C4-2B (cell line): Measurements from ENCODE around the gene MSTN.

Source experiments
- CTCF ChIP-seq: fragments of 450-650 bp; conservative IDR thresholded peaks from 2 replicates; pipeline ENCODE4 v1.5.1; 2017; ENCODE audit warnings: mild to moderate bottlenecking
- ZFX ChIP-seq: fragments of 450-650 bp; IDR thresholded peaks from 2 replicates; pipeline ENCODE4 v1.6.1; 2017

DNA sequence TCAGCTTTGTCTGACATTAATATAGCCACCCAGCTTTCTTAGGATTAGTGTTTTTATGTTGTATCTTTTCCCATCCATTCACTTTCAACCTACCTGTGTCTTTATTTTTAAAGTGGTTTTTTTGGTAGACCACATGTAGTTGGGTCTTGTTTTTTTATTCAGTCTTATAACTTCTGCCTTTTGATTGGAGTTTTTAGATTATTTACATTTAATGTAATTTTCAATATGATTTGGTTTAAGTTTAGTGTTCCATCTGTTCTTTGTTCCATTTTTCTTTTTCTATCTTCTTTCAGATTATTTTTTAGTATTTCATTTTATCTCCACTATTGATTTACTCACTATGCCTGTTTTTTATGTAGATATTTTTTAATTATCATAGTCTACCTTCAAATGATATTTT, 13.1 kb upstream of the MSTN start:
- no peak for TF ChIP-seq CTCF
- no peak for TF ChIP-seq ZFX
